ACHN (cell line): ENCODE results near the gene HLA-DOB.

ENCODE experiments used
- DNase-seq: peaks from one replicate; pipeline ENCODE4 v3.0.0-alpha.2; 2015
- in situ Hi-C: cut with HindIII; loops from 2 replicates; pipeline ENCODE4 v1.10.0; 2017; ENCODE audit warnings: low sequenced_read_pairs, low pct_ligation_motif_present, low pct_unique_long_range_greater_than_20kb

Gene HLA-DOB

GRCh38 chr6:32775071-32775470, 41.7 kb downstream of the HLA-DOB start:
- DNase-seq: no peak
- in situ Hi-C loops: no loop called here

DNA sequence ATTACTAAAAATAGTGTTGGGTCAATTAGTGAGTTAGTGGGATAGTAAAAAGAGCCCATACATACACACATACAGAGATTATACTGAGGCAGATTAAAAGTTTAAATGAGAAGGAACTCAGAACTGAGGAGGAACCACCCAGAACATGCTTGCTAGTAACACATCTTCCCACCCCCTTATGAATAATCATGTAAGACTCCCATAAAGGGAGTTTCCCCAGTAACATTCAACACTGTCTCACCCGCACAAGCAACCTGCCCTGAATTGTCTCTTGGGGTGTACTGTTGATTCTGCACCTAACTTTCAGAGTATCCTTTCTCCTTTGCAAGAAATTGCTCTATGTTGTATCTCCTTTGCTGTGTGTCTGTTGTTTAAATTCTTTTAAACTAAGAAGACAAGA, 42.4 kb downstream of the HLA-DOB start:
- no peak for DNase-seq
- in situ Hi-C loops: no loop called here

- in situ Hi-C loops: no loop called here
- DNase-seq: no peak
Measured at GRCh38 chr6:32772656-32773055, 44.1 kb downstream of the HLA-DOB start.

GRCh38 chr6:32764048-32764447, 52.8 kb downstream of the HLA-DOB start:
- DNase-seq: no peak
- in situ Hi-C loops: no loop called here

- in situ Hi-C loops: no loop called here
- DNase-seq: no peak
Measured at GRCh38 chr6:32763421-32763820, 53.4 kb downstream of the HLA-DOB start, which contains the start of gene HLA-DQB2. TSS of gene HLA-DQB2 (minus strand) at chr6:32763532. CDS start at chr6:32763470, 62 bp downstream.
